ENCODE measurements around the gene SLC41A3.

SLC41A3 gene

GRCh38 chr3:126030455-126030854, 53.5 kb downstream of the SLC41A3 start:
- DNase-seq (ENCODE audit: low read depth in 1 of 2, low spot score in 1 of 2): no peak

GRCh38 chr3:126029241-126029640, 54.7 kb downstream of the SLC41A3 start:
- DNase-seq (ENCODE audit: low read depth in 1 of 2, low spot score in 1 of 2): no peak

GRCh38 chr3:126028096-126028495, 55.8 kb downstream of the SLC41A3 start:
- no peak for DNase-seq (ENCODE audit: low read depth in 1 of 2, low spot score in 1 of 2)

- no peak for DNase-seq (ENCODE audit: low read depth in 1 of 2, low spot score in 1 of 2)
Measured at GRCh38 chr3:126026761-126027160, 57.2 kb downstream of the SLC41A3 start.

- DNase-seq (ENCODE audit: low read depth in 1 of 2, low spot score in 1 of 2): no peak
Measured at GRCh38 chr3:126026277-126026751, 57.6 kb downstream of the SLC41A3 start.

- DNase-seq (ENCODE audit: low read depth in 1 of 2, low spot score in 1 of 2): no peak
Measured at GRCh38 chr3:126025862-126026261, 58.1 kb downstream of the SLC41A3 start.

- DNase-seq (ENCODE audit: low read depth in 1 of 2, low spot score in 1 of 2): no peak
Measured at GRCh38 chr3:126025116-126025729, 58.7 kb downstream of the SLC41A3 start.

GRCh38 chr3:126024049-126024854, 59.7 kb downstream of the SLC41A3 start:
- no peak for DNase-seq (ENCODE audit: low read depth in 1 of 2, low spot score in 1 of 2)

GRCh38 chr3:126023390-126023789, 60.5 kb downstream of the SLC41A3 start:
- DNase-seq (ENCODE audit: low read depth in 1 of 2, low spot score in 1 of 2): no peak

GRCh38 chr3:126022741-126023359, 61.1 kb downstream of the SLC41A3 start:
- DNase-seq (ENCODE audit: low read depth in 1 of 2, low spot score in 1 of 2): no peak

GRCh38 chr3:126021702-126022101, 62.2 kb downstream of the SLC41A3 start:
- no peak for DNase-seq (ENCODE audit: low read depth in 1 of 2, low spot score in 1 of 2)

GRCh38 chr3:126021224-126021623, 62.7 kb downstream of the SLC41A3 start:
- no peak for DNase-seq (ENCODE audit: low read depth in 1 of 2, low spot score in 1 of 2)

- no peak for DNase-seq (ENCODE audit: low read depth in 1 of 2, low spot score in 1 of 2)
Measured at GRCh38 chr3:126019683-126020082, 64.2 kb downstream of the SLC41A3 start.

- DNase-seq (ENCODE audit: low read depth in 1 of 2, low spot score in 1 of 2): no peak
Measured at GRCh38 chr3:126018995-126019394, 64.9 kb downstream of the SLC41A3 start.

- DNase-seq (ENCODE audit: low read depth in 1 of 2, low spot score in 1 of 2): no peak
Measured at GRCh38 chr3:126018545-126018944, 65.4 kb downstream of the SLC41A3 start.

GRCh38 chr3:126017362-126017761, 66.6 kb downstream of the SLC41A3 start:
- DNase-seq (ENCODE audit: low read depth in 1 of 2, low spot score in 1 of 2): no peak

- DNase-seq (ENCODE audit: low read depth in 1 of 2, low spot score in 1 of 2): no peak
Measured at GRCh38 chr3:126016616-126017015, 67.3 kb downstream of the SLC41A3 start.

GRCh38 chr3:126015075-126015474, 68.8 kb downstream of the SLC41A3 start:
- no peak for DNase-seq (ENCODE audit: low read depth in 1 of 2, low spot score in 1 of 2)

GRCh38 chr3:126014252-126014651, 69.7 kb downstream of the SLC41A3 start:
- no peak for DNase-seq (ENCODE audit: low read depth in 1 of 2, low spot score in 1 of 2)

GRCh38 chr3:126013751-126014156, 70.2 kb downstream of the SLC41A3 start:
- DNase-seq (ENCODE audit: low read depth in 1 of 2, low spot score in 1 of 2): no peak

GRCh38 chr3:126009181-126009580, 74.7 kb downstream of the SLC41A3 start:
- no peak for DNase-seq (ENCODE audit: low read depth in 1 of 2, low spot score in 1 of 2)

GRCh38 chr3:126008219-126008618, 75.7 kb downstream of the SLC41A3 start:
- no peak for DNase-seq (ENCODE audit: low read depth in 1 of 2, low spot score in 1 of 2)
